Liver (tissue), 3 donors: ENCODE data around the gene POU2F3.

Source experiments
- ATF3 ChIP-seq: IDR thresholded peaks from 2 replicates; pipeline ENCODE4 v1.6.1; 2016; ENCODE audit warnings: antibody characterized with exemption
- CTCF ChIP-seq: fragments of 150-350 bp; IDR thresholded peaks from 2 replicates; pipeline ENCODE4 v1.5.1; 2017; ENCODE audit warnings: improper control_type of control experiment, low read depth, low read length; ENCODE audit not compliant: missing input control
- FOXA1 ChIP-seq: IDR thresholded peaks from 2 replicates; pipeline ENCODE4 v1.6.1; 2016; ENCODE audit warnings: antibody characterized with exemption
- HNF4G ChIP-seq: IDR thresholded peaks from 2 replicates; pipeline ENCODE4 v1.6.1; 2016; ENCODE audit warnings: antibody characterized with exemption
- JUND ChIP-seq, 2 donors: IDR thresholded peaks; 2 replicates each; pipeline ENCODE4 v1.6.1; 2016; ENCODE audit warnings: antibody characterized with exemption in 2 of 2
- MAX ChIP-seq: IDR thresholded peaks from 2 replicates; pipeline ENCODE4 v1.6.1; 2016; ENCODE audit warnings: antibody characterized with exemption
- RAD21 ChIP-seq, 2 donors: IDR thresholded peaks; 2 replicates each; pipeline ENCODE4 v1.6.1; 2016; ENCODE audit warnings: antibody characterized with exemption in 2 of 2, mild to moderate bottlenecking in 2 of 2
- REST ChIP-seq: IDR thresholded peaks from 2 replicates; pipeline ENCODE4 v1.6.1; 2016; ENCODE audit warnings: antibody characterized with exemption, mild to moderate bottlenecking
- TAF1 ChIP-seq: conservative IDR thresholded peaks from 2 replicates; pipeline ENCODE4 v1.6.1; 2016; ENCODE audit warnings: antibody characterized with exemption, mild to moderate bottlenecking
- YY1 ChIP-seq: IDR thresholded peaks from 2 replicates; pipeline ENCODE4 v1.6.1; 2016; ENCODE audit warnings: antibody characterized with exemption, mild to moderate bottlenecking
- donor health status: healthy.
- donor health status: healthy.

- TF ChIP-seq CTCF (no peak), YY1 (no peak), HNF4G (no peak), TAF1 (no peak), FOXA1 (no peak), MAX (no peak), JUND (IDR thresholded peaks at IDR 0.05) (no peak), RAD21 (IDR thresholded peaks at IDR 0.05) (no peak), REST (no peak), ATF3 (no peak)
Measured at GRCh38 chr11:120226242-120226641, 13.7 kb upstream of the POU2F3 start.
